ENCODE measurements around the gene TTLL11. TPM values are rescaled to one million over a fixed set of nuclear protein-coding genes. Genes with fewer than 3 reads are reported as not detected.

The TTLL11 gene
- total RNA-seq, 4 donors from 2014 or later, result 7.9 to 14.4 (median 9.7) TPM

DNA sequence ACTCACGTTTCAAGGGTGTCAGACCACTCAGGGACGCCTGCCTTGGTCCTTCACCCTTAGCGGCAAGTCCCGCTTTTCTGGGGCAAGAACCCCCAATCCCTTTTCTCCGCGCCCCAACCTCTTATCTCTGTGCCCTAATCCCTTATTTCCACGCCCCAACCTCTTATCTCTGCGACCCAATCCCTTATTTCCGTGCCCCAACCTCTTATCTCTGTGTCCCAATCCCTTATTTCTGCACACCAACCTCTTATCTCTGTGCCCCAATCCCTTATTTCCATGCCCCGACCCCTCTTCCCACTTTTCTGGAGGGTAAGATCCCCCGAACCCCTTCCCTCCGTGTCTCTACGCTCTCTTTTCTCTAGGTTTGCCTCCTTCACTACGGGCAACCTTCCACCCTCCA, 302.3 kb downstream of the TTLL11 start:
- H3K36me3 ChIP-seq, result no peaks in the 10 kb centered on the region
- H3K27me3 ChIP-seq, result no peaks in the 10 kb centered on the region
- TF ChIP-seq, protein P1, sequence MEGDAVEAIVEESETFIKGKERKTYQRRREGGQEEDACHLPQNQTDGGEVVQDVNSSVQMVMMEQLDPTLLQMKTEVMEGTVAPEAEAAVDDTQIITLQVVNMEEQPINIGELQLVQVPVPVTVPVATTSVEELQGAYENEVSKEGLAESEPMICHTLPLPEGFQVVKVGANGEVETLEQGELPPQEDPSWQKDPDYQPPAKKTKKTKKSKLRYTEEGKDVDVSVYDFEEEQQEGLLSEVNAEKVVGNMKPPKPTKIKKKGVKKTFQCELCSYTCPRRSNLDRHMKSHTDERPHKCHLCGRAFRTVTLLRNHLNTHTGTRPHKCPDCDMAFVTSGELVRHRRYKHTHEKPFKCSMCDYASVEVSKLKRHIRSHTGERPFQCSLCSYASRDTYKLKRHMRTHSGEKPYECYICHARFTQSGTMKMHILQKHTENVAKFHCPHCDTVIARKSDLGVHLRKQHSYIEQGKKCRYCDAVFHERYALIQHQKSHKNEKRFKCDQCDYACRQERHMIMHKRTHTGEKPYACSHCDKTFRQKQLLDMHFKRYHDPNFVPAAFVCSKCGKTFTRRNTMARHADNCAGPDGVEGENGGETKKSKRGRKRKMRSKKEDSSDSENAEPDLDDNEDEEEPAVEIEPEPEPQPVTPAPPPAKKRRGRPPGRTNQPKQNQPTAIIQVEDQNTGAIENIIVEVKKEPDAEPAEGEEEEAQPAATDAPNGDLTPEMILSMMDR (IDR thresholded peaks at IDR 0.05), result no peak
- no peak for TF ChIP-seq POLR2A (IDR thresholded peaks at IDR 0.05)
- intact Hi-C loops (cut with DNase I), result no loop called here
- H3K27ac ChIP-seq, result no peak overlapping the region
- WGBS, 2 donors, result 72 to 95% methylated on average over 10 to 14 of the region's 14 CpGs
- H3K9me3 ChIP-seq, result no peaks in the 10 kb centered on the region
- H3K4me3 ChIP-seq (replicated peaks in 1 of 3), result no peak overlapping the region
- DNase-seq, result no peak
- H3K4me1 ChIP-seq, result no peaks in the 10 kb centered on the region

- Histone ChIP-seq H3K27me3 (no peaks in the 10 kb centered on the region), H3K4me1 (no peaks in the 10 kb centered on the region), H3K9me3 (no peaks in the 10 kb centered on the region), H3K4me3 (replicated peaks in 1 of 3) (no peak overlapping the region), H3K36me3 (peaks cover 0 to 3% of the 10 kb centered on the region in 2 donors), H3K27ac (no peak overlapping the region)
- TF ChIP-seq, protein P1 (IDR thresholded peaks at IDR 0.05), result no peak
- TF ChIP-seq POLR2A (IDR thresholded peaks at IDR 0.05), result no peak
- intact Hi-C loops (cut with DNase I), result no loop called here
- 93 to 95% methylated on average over 15 of the region's 15 CpGs for WGBS, 2 donors
- no peak for DNase-seq
Observed at GRCh38 chr9:121788686-121789366, 304.3 kb downstream of the TTLL11 start.

GRCh38 chr9:121786998-121787422, 306.1 kb downstream of the TTLL11 start:
- Histone ChIP-seq H3K27me3 (no peaks in the 10 kb centered on the region), H3K36me3 (peaks cover 14 to 16% of the 10 kb centered on the region in 2 donors), H3K27ac (no peak overlapping the region), H3K9me3 (no peaks in the 10 kb centered on the region), H3K4me3 (replicated peaks in 1 of 3) (no peak overlapping the region), H3K4me1 (no peaks in the 10 kb centered on the region)
- DNase-seq, result no peak
- TF ChIP-seq, protein P1 (IDR thresholded peaks at IDR 0.05), result no peak
- TF ChIP-seq POLR2A (IDR thresholded peaks at IDR 0.05), result no peak
- 87 to 91% methylated on average over 8 of the region's 8 CpGs for WGBS, 2 donors
- intact Hi-C loops (cut with DNase I), result no loop called here

- Histone ChIP-seq H3K36me3 (peaks cover 18 to 21% of the 10 kb centered on the region in 2 donors), H3K4me3 (replicated peaks in 1 of 3) (no peak overlapping the region), H3K4me1 (no peaks in the 10 kb centered on the region), H3K27ac (no peak overlapping the region), H3K9me3 (no peaks in the 10 kb centered on the region), H3K27me3 (no peaks in the 10 kb centered on the region)
- TF ChIP-seq, protein P1 (IDR thresholded peaks at IDR 0.05), result no peak
- no peak for TF ChIP-seq POLR2A (IDR thresholded peaks at IDR 0.05)
- intact Hi-C loops (cut with DNase I), result no loop called here
- DNase-seq, result no peak
- 88 to 92% methylated on average over 5 of the region's 5 CpGs for WGBS, 2 donors
Observed at GRCh38 chr9:121786543-121786948, 306.6 kb downstream of the TTLL11 start.

DNA sequence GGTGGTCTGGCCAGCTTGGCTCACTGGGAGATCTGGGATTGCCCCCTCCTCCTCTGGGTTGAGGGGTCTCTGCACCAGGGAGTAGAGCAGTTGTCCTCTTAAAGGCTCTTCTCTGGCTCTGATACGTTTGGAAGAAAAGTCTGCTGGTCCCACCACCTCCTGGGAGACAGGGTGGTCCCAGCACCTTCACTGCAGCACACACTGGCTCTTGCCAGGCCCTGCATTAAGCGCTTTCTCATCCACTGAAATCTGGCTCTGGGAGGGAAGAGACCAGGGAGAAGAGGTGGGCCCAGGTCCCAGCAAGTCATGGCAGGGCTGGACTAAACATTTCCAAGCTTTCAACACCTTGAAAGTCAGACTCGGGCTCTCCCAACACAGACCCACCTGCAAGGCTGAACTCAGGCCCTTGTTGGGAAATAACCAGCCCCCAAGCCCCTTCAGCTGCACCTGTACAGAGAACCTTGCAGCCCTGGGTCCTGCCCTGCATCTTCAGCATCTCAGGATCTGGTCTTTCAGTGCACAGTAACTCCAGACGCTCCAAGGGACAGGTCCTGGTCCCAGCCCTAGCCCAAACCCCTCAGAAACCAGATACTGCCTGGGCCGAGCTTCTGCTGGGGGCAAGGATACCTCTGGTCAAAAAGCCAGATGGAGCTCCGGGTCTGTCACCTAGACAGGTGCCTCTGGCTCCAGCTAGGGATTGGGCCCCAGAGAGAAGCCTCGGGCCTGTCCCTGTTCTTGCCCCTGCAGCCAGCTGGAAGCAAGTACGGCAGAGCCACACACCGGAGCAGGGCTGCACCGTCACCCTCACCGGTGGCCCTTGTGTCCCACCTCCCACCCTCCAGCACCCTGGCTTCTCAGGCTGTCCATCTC, 307.2 kb downstream of the TTLL11 start:
- no peak overlapping the region for H3K27ac ChIP-seq
- TF ChIP-seq, protein P1 (IDR thresholded peaks at IDR 0.05), result no peak
- no peak for TF ChIP-seq POLR2A (IDR thresholded peaks at IDR 0.05)
- no peaks in the 10 kb centered on the region for H3K4me1 ChIP-seq
- intact Hi-C loops (cut with DNase I), result no loop called here
- H3K4me3 ChIP-seq (replicated peaks in 1 of 3), result no peak overlapping the region
- peaks cover 24 to 25% of the 10 kb centered on the region in 2 donors for H3K36me3 ChIP-seq
- H3K9me3 ChIP-seq, result no peaks in the 10 kb centered on the region
- no peaks in the 10 kb centered on the region for H3K27me3 ChIP-seq
- no peak for DNase-seq
- WGBS, 2 donors, result 95 to 100% methylated on average over 6 to 9 of the region's 11 CpGs
